HUES6 (cell line): ENCODE results near the gene PRKCQ.

ENCODE experiments used
- H3K27ac ChIP-seq: 2 replicates; pipeline ENCODE4 v1.7.0; 2013; ENCODE audit warnings: low read depth, mild to moderate bottlenecking, low read length, inconsistent platforms
- H3K27me3 ChIP-seq: 2 replicates; pipeline ENCODE4 v1.6.1; 2013; ENCODE audit warnings: low read length; ENCODE audit not compliant: control insufficient read depth, insufficient read depth
- H3K36me3 ChIP-seq: 2 replicates; pipeline ENCODE4 v1.6.1; 2013; ENCODE audit warnings: low read length; ENCODE audit not compliant: control insufficient read depth, insufficient read depth
- H3K4me1 ChIP-seq: 2 replicates; pipeline ENCODE4 v1.6.1; 2013; ENCODE audit warnings: low read length; ENCODE audit not compliant: control insufficient read depth, insufficient read depth
- H3K4me3 ChIP-seq: 2 replicates; pipeline ENCODE4 v1.5.1; 2013; ENCODE audit warnings: low read depth, low read length
- H3K9ac ChIP-seq: one replicate; pipeline ENCODE4 v1.6.1; 2013; ENCODE audit warnings: mild to moderate bottlenecking, low read length
- H3K9me3 ChIP-seq: 2 replicates; pipeline ENCODE4 v1.6.1; 2013; ENCODE audit warnings: low read depth, low read length; ENCODE audit not compliant: control insufficient read depth, insufficient read depth

The PRKCQ gene

DNA sequence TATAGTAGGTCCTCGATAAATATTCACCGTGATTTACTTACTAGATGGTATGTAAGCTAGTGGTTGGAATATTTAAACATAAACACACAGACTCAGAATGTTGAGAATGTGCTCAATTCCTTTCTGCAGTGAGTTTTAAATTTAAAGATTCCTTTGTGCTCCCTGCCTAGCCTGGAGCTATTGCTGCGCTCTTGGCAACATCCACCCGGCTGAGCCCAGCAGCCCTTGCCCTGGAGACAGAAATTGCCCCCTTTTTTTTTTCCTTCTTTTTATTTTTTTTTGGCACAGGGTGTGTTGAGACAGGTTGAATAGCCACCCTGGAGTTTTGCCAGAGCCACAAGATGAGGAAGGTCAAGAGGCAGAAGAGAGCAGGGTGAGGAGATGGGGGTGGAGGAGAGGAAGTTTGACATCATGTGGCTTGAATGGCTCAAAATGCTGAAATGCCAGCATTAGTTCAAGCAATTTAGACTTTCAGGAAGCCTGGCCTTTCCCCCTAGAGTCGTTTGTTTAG, 180.8 kb downstream of the PRKCQ start:
- no peaks in the 10 kb centered on the region for H3K27me3 ChIP-seq
- H3K36me3 ChIP-seq, result no peaks in the 10 kb centered on the region
- H3K9ac ChIP-seq, result no peak overlapping the region
- H3K9me3 ChIP-seq, result no peaks in the 10 kb centered on the region
- H3K27ac ChIP-seq, result no peak overlapping the region
- no peak overlapping the region for H3K4me3 ChIP-seq
- peaks cover 24% of the 10 kb centered on the region for H3K4me1 ChIP-seq

DNA sequence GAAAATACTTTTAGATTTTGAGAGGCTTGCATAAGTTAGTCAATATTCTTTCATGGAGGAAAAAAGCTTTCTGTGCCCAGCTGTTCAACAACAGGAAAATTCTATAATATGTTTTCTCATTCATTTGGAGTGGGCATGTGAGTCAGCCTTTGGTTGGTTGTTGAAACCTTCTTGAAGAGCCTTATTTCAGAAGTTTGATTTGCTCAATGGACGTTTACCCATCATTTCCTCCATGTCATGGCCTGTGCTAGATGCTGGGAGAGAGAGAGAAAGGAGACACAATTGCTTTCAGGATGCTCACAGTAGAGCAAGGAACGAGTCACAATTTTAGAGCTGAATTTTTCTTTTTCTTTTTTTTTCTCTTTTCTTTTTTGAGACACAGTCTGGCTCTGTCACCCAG, 181.7 kb downstream of the PRKCQ start:
- Histone ChIP-seq H3K36me3 (no peaks in the 10 kb centered on the region), H3K27ac (no peak overlapping the region), H3K9ac (no peak overlapping the region), H3K9me3 (no peaks in the 10 kb centered on the region), H3K4me1 (peaks cover 24% of the 10 kb centered on the region), H3K4me3 (no peak overlapping the region), H3K27me3 (no peaks in the 10 kb centered on the region)

DNA sequence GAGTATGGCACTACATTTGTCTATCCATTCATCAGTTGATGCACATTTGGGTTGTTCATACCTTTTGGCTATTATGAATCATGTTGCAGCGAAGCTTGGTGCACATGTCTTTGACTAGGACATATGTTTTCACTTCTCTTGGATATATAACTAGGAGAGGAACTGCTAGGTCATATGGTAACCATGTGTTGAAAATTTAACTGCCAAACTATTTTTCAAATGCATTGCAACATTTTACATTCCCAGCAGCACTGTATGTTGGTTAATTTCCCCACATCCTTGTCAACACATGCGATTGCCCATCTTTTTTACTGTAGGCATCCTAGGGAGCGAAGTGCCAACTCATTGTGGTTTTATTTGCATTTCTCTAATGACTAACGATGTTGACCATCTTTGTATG, 183.4 kb downstream of the PRKCQ start:
- H3K9ac ChIP-seq, result no peak overlapping the region
- no peaks in the 10 kb centered on the region for H3K9me3 ChIP-seq
- H3K36me3 ChIP-seq, result no peaks in the 10 kb centered on the region
- H3K4me3 ChIP-seq, result no peak overlapping the region
- peaks cover 23% of the 10 kb centered on the region for H3K4me1 ChIP-seq
- no peaks in the 10 kb centered on the region for H3K27me3 ChIP-seq
- no peak overlapping the region for H3K27ac ChIP-seq

DNA sequence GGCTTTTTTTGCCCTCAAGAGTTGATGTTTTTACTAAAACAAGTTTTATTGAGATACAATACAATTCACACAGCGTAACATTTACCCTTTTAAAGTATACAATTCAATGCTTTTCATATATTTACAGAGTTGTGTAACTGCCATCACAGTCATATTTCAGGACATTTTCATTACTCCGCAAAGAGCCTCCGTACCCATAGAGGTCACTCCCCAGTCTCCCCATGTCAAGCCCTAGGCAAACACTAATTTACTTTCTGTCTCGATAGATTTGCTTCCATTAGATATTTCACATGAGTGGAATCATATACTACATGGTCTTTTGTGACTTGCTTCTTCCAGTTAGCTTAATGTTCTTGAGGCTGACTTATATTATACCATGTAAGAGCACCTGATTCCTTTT, 183.8 kb downstream of the PRKCQ start:
- no peak overlapping the region for H3K27ac ChIP-seq
- no peak overlapping the region for H3K9ac ChIP-seq
- peaks cover 19% of the 10 kb centered on the region for H3K4me1 ChIP-seq
- H3K4me3 ChIP-seq, result no peak overlapping the region
- H3K36me3 ChIP-seq, result no peaks in the 10 kb centered on the region
- no peaks in the 10 kb centered on the region for H3K27me3 ChIP-seq
- H3K9me3 ChIP-seq, result peaks cover 2% of the 10 kb centered on the region

DNA sequence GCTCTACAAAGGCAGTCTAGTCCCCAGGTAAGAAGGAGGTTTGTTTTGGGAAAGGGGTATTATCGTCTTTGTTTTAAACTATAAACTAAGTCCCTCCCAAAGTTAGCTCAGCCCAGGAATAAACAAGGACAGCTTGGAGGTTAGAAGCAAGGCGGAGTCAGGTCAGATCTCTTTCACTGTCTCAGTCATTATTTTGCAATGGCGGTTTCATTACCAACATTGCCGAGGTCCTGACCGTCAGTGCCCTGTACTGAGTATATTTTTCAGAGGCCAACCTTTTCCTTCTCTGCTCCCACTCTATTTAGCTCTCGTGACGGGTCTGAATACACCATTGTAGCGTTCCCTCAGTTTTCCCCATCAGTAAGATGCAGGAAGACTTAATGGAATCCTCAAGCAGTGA, 184.5 kb downstream of the PRKCQ start:
- H3K9ac ChIP-seq, result no peak overlapping the region
- H3K4me3 ChIP-seq, result no peak overlapping the region
- peaks cover 16% of the 10 kb centered on the region for H3K4me1 ChIP-seq
- H3K27me3 ChIP-seq, result no peaks in the 10 kb centered on the region
- no peak overlapping the region for H3K27ac ChIP-seq
- H3K9me3 ChIP-seq, result peaks cover 7% of the 10 kb centered on the region
- H3K36me3 ChIP-seq, result no peaks in the 10 kb centered on the region

DNA sequence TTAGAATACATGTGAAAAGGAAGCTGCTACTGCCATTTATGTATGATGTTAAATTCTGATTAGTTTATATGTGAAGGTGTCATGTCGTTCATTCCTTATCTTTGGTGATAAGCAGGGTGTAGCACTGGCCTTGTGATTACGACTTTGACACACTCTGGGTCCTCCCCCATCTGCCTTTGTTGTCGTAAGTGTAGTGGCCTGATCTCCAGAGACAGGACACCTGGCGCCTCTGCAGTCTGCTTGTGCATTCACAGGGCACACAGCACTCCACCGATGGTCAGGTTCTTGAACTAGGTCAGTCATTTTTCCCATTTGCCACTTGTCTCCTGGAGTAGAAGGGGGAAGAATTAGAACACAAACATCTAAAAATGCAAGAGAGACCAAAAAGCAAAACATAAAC, 186.0 kb downstream of the PRKCQ start:
- Histone ChIP-seq H3K27ac (no peak overlapping the region), H3K27me3 (no peaks in the 10 kb centered on the region), H3K4me3 (no peak overlapping the region), H3K9me3 (peaks cover 20% of the 10 kb centered on the region), H3K4me1 (peaks cover 2% of the 10 kb centered on the region; the same call in 1 of the 2 replicates), H3K9ac (no peak overlapping the region), H3K36me3 (no peaks in the 10 kb centered on the region)

DNA sequence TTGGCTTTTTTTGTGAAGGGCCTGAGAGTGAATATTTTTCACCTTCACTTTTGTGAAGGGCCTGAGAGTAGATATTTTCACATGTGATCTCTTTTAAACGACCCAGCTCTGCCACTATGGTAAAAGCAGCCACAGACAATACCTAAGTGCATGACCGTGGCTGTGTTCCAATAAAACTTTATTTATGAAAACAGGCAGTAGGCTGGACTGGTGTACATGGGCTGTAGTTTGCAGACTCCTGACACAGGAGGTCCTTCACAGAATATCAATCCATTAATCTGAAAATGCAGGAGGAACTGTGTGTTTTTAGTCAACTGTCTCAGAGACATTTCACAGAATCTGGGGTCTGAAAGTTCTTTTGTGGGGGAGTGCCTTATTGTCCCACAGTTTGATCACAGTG, 186.9 kb downstream of the PRKCQ start:
- H3K4me3 ChIP-seq, result no peak overlapping the region
- no peaks in the 10 kb centered on the region for H3K27me3 ChIP-seq
- no peaks in the 10 kb centered on the region for H3K4me1 ChIP-seq
- no peak overlapping the region for H3K27ac ChIP-seq
- no peak overlapping the region for H3K9ac ChIP-seq
- H3K36me3 ChIP-seq, result no peaks in the 10 kb centered on the region
- peaks cover 29% of the 10 kb centered on the region for H3K9me3 ChIP-seq

DNA sequence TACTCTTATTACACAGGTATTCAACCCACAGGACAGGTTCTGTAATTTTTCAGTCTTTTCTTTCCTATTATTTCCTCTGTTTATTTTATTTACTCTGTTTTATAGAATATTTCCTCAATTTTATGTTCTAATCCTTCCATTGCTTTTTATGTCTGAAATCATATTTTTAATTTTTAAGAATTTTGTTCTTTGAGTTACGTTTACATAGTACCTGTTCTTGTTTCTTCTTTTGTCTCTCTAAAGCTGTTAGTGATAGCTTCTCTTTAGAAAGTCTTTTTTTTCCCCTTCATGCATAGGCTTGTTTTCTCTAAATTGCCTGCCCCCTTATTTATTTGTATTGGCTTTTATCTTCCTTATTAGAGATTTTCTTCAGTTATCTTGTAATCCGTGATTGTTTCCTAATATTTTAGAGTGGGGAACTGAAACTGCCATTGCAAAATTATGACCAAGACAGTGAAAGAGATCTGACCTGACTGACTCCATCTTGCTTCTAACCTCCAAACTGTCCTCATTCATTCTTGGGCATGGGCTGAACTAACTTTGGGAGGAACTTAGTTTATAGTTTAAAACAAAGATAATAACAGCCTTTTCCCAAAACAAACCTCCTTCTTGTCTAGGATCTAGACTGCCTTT, 189.7 kb downstream of the PRKCQ start:
- Histone ChIP-seq H3K4me1 (no peaks in the 10 kb centered on the region), H3K4me3 (no peak overlapping the region), H3K27ac (no peak overlapping the region), H3K9ac (no peak overlapping the region), H3K27me3 (no peaks in the 10 kb centered on the region), H3K9me3 (peaks cover 32% of the 10 kb centered on the region), H3K36me3 (no peaks in the 10 kb centered on the region)

DNA sequence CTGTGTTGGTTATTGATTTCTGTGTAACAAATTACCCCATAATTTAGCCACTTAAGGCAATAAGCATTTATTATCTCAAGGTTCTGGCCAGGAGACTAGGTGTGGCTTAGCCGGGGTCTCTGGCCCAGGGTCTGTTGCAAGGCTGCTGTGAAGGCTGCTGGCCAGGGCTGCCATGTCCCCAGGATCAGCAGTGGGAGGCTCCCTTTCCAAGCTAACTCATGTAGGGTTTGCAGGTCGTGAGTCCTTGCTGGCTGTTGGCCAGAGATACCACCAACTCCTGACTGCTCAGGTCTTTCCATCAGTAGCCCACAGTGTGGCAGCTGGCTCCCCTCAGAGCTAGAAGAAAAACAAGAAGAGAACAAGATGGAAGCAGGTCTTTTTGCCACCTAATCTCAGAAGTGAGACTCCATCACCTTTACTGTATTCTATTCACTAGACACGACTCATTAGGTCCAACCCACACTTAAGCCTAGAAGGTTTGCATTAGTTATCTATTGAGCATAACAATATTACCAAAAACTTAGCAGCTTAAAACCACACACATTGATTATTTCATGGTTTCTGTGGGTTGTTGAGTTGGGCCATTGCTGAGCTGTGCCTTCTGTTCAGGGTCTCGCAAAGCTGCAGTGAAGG, 191.7 kb downstream of the PRKCQ start:
- Histone ChIP-seq H3K27me3 (no peaks in the 10 kb centered on the region), H3K27ac (no peak overlapping the region), H3K4me1 (no peaks in the 10 kb centered on the region), H3K36me3 (no peaks in the 10 kb centered on the region), H3K4me3 (no peak overlapping the region), H3K9ac (no peak overlapping the region), H3K9me3 (peaks cover 32% of the 10 kb centered on the region)

DNA sequence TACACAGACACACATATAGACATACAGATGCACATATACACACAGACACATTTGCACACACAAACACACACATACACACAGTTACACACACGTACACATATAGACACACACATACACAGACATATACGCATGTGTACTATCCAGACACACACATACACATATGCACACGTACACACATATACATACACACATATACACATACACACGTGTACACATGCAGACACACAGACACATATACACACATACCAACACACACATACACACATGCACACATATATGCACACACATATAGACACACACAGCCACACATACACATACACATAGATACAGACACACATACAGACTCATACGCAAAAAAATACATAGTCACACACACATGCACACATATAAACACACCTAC, 193.1 kb downstream of the PRKCQ start:
- Histone ChIP-seq H3K9me3 (peaks cover 45% of the 10 kb centered on the region), H3K27me3 (no peaks in the 10 kb centered on the region), H3K36me3 (no peaks in the 10 kb centered on the region), H3K9ac (no peak overlapping the region), H3K4me3 (no peak overlapping the region), H3K27ac (no peak overlapping the region), H3K4me1 (no peaks in the 10 kb centered on the region)

DNA sequence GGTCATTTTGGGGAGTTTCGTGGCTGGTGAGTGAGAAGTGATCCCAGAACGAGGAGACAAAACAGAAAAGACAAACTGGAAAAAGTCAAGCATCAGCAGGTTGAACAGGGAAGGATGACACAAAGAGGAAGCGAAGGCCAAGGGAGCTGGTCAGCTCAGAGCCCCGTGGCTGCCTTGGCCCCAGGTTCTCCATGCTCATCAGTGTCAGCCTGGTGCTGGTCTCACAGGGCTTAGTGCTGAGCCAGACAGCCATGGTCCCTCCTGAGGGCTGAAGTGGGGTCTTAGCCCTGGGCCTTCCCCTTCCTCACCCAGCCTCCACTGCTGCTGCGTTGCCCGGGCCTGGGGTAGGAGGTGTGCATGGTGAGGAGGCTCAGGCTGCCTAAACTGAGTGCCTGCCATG, 193.7 kb downstream of the PRKCQ start:
- H3K27ac ChIP-seq, result no peak overlapping the region
- no peaks in the 10 kb centered on the region for H3K36me3 ChIP-seq
- no peaks in the 10 kb centered on the region for H3K4me1 ChIP-seq
- no peak overlapping the region for H3K4me3 ChIP-seq
- peaks cover 51% of the 10 kb centered on the region for H3K9me3 ChIP-seq
- no peak overlapping the region for H3K9ac ChIP-seq
- no peaks in the 10 kb centered on the region for H3K27me3 ChIP-seq
